NCI-H1417 (cell line): ENCODE measurements around the gene NECTIN4.
"Not testable (repeated sequence)": the region's sequence is repeated elsewhere in the genome, so short reads cannot be mapped to it uniquely, and the experiment has no call there.

Experiments used
- DNase-seq, 3 experiments: peaks; one replicate each; lab custom pipeline; 2025; lab: John Stamatoyannopoulos, UW

Gene NECTIN4

GRCh38 chr1:161089251-161089924 lies at the start of gene NECTIN4:
Gene NECTIN4 (minus strand): TSS chr1:161089558. CDS start chr1:161089296, 262 bp downstream.
- peak in 1 of 3 experiments; percentile 6 for DNase-seq

DNA sequence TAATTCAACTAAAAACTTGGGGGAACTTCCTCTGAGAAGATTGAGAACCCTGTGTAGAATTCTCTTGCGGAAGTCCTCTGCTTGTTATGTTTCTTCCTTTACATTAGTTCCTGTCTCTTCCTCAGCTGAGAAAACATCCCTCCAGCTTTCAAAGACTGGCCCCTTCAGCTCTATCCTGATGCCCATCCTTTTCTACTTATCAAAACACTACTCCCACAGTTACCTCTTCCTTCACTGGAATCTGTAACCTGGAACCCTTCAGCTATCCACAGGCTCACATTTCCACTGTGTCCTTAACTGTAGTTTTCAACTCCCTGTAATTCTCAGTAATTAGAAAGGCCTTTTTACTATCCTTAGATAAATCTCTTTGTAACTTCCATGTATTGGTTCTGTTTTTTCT lies 49.1 kb upstream of the NECTIN4 start:
- DNase-seq = no peak

DNA sequence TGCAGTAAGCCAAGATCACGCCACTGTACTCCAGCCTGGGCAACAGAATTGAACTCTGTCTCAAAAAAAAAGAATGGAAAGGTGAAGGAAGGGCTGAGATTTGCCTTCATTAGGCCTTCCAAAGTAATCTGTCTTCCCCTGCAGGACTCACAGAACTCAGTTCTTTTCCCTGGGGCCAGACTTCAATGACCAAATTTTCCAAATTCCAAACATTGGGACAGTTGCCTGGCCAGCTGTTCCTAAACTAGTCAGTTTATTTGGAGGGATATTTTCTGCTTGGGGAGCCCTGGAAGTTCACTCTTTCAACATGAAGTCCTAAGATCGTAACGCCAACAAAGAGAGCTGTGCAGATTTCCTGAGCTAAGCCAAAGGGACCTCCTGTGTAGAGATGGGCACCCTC lies 48.5 kb upstream of the NECTIN4 start:
- no peak for DNase-seq

- peak in 2 of 3 experiments; percentile 58 to 77 for DNase-seq
These were observed 43.9 kb upstream of the NECTIN4 start for GRCh38 chr1:161133220-161133740.

DNA sequence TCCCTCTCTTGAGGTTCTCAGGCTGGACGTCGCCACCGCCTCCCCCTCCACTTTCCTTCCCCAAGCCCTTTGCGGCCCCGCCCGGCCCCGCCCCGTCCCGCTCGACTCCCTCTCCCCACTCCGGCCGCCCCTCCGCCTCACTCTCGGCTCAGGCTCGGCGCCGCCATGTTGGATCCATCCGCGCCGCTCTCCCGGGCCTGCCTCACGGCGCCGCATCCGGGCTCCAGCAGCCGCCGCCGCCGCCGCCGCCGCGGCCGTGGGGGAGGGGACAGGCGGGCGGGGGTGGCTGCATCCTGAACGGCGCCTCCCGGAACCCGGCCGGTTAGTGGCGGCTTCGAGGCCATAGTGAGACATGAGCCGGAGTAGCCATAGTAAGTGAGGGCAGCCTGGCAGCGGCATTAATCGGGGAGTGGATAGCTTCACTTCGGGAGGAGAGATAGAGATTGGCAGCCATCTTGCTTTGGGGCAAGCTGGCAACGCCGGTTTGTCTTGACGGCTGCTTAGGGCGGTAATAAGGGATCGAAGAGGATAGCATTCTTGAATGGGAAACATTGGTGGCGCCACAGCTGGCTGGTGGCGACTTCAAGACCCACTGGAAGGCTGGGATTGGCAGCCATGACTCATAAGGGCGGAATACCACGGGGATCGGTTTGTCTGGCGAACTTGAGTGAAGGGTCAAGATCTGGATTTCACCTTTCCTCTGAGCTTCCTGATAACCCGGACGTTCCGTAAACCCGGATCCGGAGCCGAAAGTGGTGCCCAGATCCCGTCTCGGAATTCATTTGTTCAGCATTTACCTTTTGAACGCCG lies 43.3 kb upstream of the NECTIN4 start, which contains the start of gene DEDD:
DEDD (minus strand) TSS at position 258 of the 810 bp plus-strand sequence. CDS start 8,205 bp downstream, outside the sequence.
- peak; percentile 95 to 99 (median 98) for DNase-seq

DNA sequence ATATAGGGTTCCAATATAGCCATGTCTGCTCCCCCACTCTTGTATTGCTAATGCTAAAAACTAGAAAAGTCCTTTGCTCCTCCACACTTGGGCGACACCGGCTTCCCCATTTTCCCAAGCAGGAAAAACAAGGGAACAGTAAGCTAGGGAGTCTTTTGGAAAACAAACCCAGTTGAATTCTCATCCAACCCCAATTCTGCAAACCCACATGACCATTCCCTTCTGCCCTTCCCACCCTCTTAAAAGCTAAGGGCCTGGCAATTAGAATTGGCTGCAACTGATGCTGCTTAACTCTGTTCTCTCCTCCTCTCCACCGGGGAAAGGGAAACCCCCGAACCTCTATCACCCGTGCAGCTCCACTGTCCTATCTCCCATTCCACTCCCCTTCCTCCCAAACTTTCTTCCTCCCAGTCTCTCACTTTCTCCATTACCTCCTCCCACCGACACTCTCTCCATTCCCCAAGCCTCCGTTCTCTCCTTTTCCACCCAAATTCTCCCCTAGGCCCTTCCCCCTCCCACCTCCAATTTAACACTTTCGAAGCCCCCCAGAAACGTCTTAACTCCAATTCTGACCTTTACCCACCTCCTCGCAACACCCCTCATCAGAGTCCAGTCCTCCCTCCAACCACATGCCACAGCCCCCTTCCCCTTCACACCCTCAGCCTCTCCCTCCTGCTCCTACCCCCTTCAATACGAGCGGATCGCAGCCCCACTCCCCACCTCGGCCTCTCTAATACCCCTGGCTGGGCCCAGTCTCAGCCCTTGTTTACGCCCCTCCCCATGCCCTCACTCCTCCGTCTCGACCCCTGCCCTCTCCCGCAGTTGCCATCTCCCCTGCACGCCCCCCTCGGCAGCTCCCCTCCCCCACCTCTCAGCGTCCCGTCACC lies 42.4 kb upstream of the NECTIN4 start:
- peak in 1 of 3 experiments; percentile 46 for DNase-seq

- no peak for DNase-seq
These were observed 40.9 kb upstream of the NECTIN4 start for GRCh38 chr1:161130266-161130665.

DNA sequence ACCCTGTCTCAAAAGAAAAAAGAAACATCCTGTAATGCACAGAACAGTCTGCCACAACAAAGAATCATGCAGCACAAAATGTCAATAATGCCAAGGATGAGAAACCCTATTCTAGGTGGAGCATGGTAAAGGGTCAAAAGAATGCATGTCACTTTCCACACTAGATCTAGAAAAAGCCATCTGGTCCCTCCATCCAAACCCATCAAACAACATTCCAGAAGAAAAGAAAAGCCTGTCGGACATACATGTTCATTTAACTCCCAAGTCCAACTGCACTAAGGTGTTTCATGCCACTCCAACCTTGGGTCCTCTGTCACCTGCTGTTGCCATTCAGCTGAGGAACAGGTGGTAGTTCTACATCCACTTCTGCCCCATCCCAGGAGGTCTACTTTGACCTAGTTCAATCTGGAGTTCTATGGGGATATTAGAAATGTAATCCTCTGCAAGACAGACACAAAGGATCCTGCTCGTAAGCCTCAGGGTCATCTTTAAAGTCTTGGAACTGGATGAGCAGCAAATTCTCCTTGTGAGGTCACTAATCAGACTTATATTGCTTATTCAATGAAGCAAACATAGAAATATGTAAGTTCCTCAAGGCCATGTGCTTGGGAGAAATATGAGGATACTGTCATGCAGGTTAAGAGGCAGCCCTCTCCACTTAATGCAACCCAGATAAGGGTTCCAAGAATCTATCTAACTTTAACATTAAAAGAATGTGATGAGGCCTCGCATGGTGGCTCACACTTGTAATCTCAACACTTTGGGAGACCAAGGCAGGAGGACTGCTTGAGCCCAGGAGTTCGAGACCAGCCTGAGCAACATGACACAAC lies 39.4 kb upstream of the NECTIN4 start:
- DNase-seq = no peak

- no peak for DNase-seq
These were observed 38.3 kb upstream of the NECTIN4 start for GRCh38 chr1:161127649-161128048.

DNA sequence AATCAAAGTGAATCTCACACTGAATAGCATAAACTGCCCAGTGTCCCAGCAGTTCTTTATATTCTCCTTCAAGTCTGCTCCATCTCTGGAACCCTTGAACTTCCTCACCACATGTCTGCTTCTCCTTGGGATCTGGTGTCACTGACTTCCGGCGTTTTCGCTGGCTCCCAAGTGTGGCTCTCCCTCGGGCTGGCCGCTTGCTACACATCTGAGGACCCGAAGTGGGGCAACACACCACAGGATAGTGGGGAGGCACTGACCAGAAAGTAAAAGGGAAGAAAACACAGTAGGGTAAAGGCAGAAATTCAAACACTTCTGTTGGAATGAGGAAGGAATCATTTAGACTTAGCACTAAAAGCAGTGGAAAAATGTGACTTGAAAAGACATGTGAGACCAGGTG lies 33.6 kb upstream of the NECTIN4 start:
- DNase-seq = no peak

- DNase-seq = no peak
These were observed 32.5 kb upstream of the NECTIN4 start for GRCh38 chr1:161121834-161122233.

GRCh38 chr1:161121042-161121650 lies 31.8 kb upstream of the NECTIN4 start:
- no peak for DNase-seq

DNA sequence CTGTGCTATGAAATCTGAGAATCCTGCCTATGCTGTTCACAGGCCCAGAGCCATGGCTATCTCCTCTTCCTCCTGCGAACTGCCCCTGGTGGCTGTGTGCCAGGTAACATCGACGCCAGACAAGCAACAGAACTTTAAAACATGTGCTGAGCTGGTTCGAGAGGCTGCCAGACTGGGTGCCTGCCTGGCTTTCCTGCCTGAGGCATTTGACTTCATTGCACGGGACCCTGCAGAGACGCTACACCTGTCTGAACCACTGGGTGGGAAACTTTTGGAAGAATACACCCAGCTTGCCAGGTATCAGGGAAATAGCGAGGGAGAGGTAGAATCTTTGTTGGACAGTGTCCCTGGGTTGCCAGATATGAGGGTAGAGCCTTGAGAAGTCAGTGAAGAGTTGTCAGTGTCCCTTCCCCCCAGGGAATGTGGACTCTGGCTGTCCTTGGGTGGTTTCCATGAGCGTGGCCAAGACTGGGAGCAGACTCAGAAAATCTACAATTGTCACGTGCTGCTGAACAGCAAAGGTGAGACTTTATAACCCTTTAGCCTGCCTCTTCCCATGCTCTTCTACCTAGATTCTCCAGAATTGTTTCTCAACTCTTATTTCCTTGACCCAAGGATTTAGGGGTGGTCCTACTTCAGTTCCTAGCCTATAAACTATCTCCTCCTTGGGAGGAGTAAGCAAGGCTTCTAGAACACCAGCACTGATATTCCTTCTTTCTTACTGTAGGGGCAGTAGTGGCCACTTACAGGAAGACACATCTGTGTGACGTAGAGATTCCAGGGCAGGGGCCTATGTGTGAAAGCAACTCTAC lies 29.9 kb upstream of the NECTIN4 start:
- DNase-seq = no peak

DNA sequence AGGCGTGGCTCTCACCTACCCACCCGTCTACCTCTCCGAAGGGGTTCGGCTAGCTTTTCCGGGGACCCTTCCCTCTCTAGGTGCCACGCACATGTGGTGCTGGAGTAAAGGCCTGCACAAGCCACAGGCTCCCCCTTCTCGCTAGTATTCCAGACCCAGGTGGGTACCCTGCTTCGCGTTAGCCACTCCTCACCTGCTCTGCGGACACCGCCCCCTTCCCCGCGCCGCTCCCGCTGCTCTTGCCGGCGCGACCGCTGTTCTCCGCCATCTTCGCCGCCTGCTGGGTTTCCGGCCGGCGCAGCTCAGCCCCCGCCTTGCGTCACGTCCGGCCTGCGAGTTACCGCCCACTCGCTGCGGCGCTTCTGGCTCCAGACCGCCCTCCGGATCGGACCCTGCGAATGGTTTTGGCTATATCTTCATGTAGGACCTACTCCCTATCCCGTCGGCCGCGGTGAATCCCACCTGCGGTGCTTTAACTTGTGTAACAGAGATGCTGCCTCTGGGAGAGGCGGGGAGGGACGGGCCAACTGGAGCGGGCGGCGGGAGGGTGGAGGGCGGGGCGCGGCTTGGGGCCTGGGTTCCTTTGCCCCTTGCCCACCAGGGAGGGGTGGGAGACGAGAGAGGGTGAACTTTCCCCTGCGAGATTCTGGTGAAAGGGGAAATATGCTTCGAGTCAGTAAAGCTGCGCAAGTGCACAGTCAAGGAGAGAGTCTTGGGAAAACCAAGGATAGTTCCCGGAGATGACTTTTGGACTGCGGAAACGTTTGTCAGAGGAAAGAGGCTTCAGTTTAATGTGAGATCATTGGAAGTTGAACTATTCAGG lies 28.6 kb upstream of the NECTIN4 start, which contains the start of the genes NIT1 and PFDN2:
NIT1 (plus strand) TSS at position 347 of the 823 bp plus-strand sequence; CDS start at position 419, 72 bp downstream.
PFDN2 (minus strand) TSS at position 279 of the 823 bp plus-strand sequence; CDS start at position 268, 11 bp downstream.
- DNase-seq = peak; percentile 85 to 94 (median 87)

DNA sequence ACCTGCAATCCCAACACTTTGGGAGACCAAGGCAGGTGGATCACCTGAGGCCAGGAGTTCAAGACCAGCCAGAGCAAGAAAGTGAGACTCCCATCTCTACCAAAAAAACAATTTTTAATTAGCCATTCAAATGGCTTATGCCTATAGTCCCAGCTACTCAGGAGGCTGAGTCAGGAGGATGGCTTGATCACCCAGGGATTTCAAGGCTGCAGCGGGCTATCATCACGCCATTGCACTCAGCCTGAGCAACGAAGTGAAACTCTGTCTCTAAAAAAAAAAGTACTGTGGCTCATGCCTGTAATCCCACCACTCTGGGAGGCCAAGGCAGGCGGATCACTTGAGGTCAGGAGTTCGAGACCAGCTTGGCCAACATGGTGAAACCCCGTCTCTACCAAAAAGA lies 26.6 kb upstream of the NECTIN4 start:
- not testable (repeated sequence) for DNase-seq

- no peak for DNase-seq
These were observed 25.9 kb upstream of the NECTIN4 start for GRCh38 chr1:161115132-161115711.

DNA sequence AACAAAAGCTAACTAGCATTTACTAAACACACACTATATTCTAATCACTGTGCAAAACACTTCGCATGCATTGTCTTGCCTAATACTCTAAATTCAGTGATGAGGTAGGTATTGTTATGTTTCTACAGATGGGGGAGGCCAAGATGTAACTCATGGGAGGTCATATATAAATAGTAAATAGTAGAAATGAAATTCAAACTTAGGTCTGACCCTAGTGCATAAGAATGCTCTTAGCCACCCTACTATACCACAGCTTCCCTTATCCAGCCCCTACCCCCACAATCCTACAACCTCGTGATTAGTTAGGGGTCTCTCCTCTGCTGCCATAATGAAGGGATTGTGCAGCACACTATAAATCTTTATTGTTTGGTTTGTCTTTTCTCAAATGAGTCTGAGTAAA lies 25.2 kb upstream of the NECTIN4 start:
- DNase-seq = no peak

DNA sequence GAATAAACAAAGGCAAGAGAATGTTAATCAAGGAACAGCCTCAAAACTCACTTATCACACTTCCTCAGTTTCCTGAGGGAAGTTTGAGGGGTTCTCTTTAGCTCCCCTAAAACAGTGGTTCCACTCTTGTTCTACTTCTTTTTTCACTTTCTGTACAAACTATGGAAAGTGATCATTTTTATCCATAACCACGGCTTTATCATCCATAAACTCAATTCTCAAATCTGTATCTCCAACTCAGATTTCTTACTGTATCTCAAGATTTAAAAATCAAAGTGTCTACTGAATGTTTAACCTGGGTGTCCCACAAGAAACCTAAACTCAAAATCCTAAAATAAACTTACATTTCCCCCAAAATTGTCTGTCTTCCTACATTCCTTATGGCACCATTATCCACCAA lies 24.6 kb upstream of the NECTIN4 start:
- DNase-seq = no peak
